Calu3 (cell line): ENCODE results near the gene BABAM1. TPM values are rescaled to one million over a fixed set of nuclear protein-coding genes. Genes with fewer than 3 reads are reported as not detected.

Source experiments
- Bru-seq: library from RNA; stranded (reverse); fragments of 400-500 nt; gene quantifications from one replicate; lab custom pipeline; 2021; lab: Mats Ljungman, UMichigan
- BruChase-seq, 2 experiments: library from RNA; stranded (reverse); fragments of 400-500 nt; gene quantifications; one replicate each; lab custom pipeline; 2021; lab: Mats Ljungman, UMichigan
- BruUV-seq: library from RNA; stranded (reverse); fragments of 400-500 nt; replicated peaks from 2 replicates; lab custom pipeline; 2021; lab: Mats Ljungman, UMichigan
- CTCF ChIA-PET: fragments of 300-600 bp; sonication (Branson Sonifier 250); formaldehyde crosslinking; loops from one replicate; lab custom pipeline; 2022; ENCODE audit warnings: antibody characterized with exemption; lab: Charles Lee
- DNase-seq: peaks from one replicate; pipeline ENCODE4 v3.0.0; 2022
- H3K27ac Mint-ChIP-seq: one replicate; pipeline ENCODE4 v1.8.0; 2022; ENCODE audit warnings: mixed read lengths; ENCODE audit not compliant: unreplicated experiment
- H3K27me3 Mint-ChIP-seq: one replicate; pipeline ENCODE4 v1.8.0; 2022; ENCODE audit warnings: mixed read lengths; ENCODE audit not compliant: unreplicated experiment
- H3K36me3 Mint-ChIP-seq: one replicate; pipeline ENCODE4 v1.8.0; 2022; ENCODE audit warnings: mild to moderate bottlenecking, moderate library complexity, mixed read lengths; ENCODE audit not compliant: insufficient read depth, unreplicated experiment
- H3K4me1 Mint-ChIP-seq: one replicate; pipeline ENCODE4 v1.8.0; 2022; ENCODE audit warnings: mild to moderate bottlenecking, low read depth, mixed read lengths; ENCODE audit not compliant: unreplicated experiment
- H3K4me3 Mint-ChIP-seq: one replicate; pipeline ENCODE4 v1.8.0; 2022; ENCODE audit warnings: mild to moderate bottlenecking, low read depth, moderate library complexity, mixed read lengths; ENCODE audit not compliant: unreplicated experiment
- H3K9me3 Mint-ChIP-seq: one replicate; pipeline ENCODE4 v1.8.0; 2022; ENCODE audit warnings: low read depth, mixed read lengths; ENCODE audit not compliant: unreplicated experiment
- CTCF ChIP-seq: fragments of 200-600 bp; IDR thresholded peaks from one replicate; pipeline ENCODE4 v1.8.0; 2022; ENCODE audit warnings: antibody characterized with exemption; ENCODE audit not compliant: unreplicated experiment
- intact Hi-C: fragments of 100-400 bp; cut with micrococcal nuclease; formaldehyde crosslinking; loops from one replicate; pipeline ENCODE4 v1.10.0; 2022; ENCODE audit not compliant: unreplicated experiment
- long read RNA-seq: library from polyadenylated mRNA; stranded (forward); transcript quantifications from one replicate; pipeline ENCODE4 v2.0.0, GENCODE V29; 2022
- total RNA-seq: library from RNA; stranded (reverse); gene quantifications from 2 replicates; pipeline ENCODE4 v1.2.3, GENCODE V29; 2022

Gene BABAM1
- total RNA-seq (72.9 and 75.2 TPM in 2 replicates), Bru-seq, nascent RNA (percentile 76 among the genes with signal in this experiment), BruChase-seq, experiment 1, labeled RNA remaining after a 6-hour chase (percentile 94 among the genes with signal in this experiment), BruChase-seq, experiment 2, labeled RNA remaining after a 2-hour chase (percentile 91 among the genes with signal in this experiment)
- long read RNA-seq, transcript BABAM1-208 (9 exons, 1,470 nt), result major isoform, 40 of 89 reads
- long read RNA-seq, transcript BABAM1-201 (9 exons, 1,472 nt), result minor isoform, 16 of 89 reads
- long read RNA-seq, partial matches to known transcripts, result 5 of 89 reads
- long read RNA-seq, other reads (novel, unspliced or antisense), result 20 of 89 reads

GRCh38 chr19:17266975-17267788, at the start of gene BABAM1:
Gene BABAM1 (plus strand): TSS chr19:17267443. CDS start chr19:17268807, 1,364 bp downstream.
- peak; percentile 94 for DNase-seq
- peak within 1 kb of the TSS; percentile 100 for H3K27ac Mint-ChIP-seq
- H3K4me3 Mint-ChIP-seq, result peak within 1 kb of the TSS; percentile 79
- no peaks in the 10 kb centered on the region for H3K9me3 Mint-ChIP-seq
- no peak for TF ChIP-seq CTCF
- no TSS peak for BruUV-seq
- peaks cover 15% of the 10 kb centered on the region for H3K4me1 Mint-ChIP-seq
- CTCF ChIA-PET, result interaction anchor here (0.5 to 0.6 kb wide), 2 partner anchors 49 to 445 kb away, joined by 3 to 6 read pairs; no protein-coding TSS in a partner anchor
- peaks cover 36% of the 10 kb centered on the region for H3K36me3 Mint-ChIP-seq
- intact Hi-C loops, result no loop called here
- no peaks in the 10 kb centered on the region for H3K27me3 Mint-ChIP-seq

- H3K27ac Mint-ChIP-seq, result no peak overlapping the region
- no peak for DNase-seq
- TF ChIP-seq CTCF, result no peak
- no TSS peak for BruUV-seq
- no peak overlapping the region for H3K4me3 Mint-ChIP-seq
- no peaks in the 10 kb centered on the region for H3K4me1 Mint-ChIP-seq
- CTCF ChIA-PET, result interaction anchor here (0.6 kb wide), 1 partner anchor 101 kb away, joined by 4 read pairs; no protein-coding TSS in a partner anchor
- H3K27me3 Mint-ChIP-seq, result no peaks in the 10 kb centered on the region
- intact Hi-C loops, result no loop called here
- peaks cover 27% of the 10 kb centered on the region for H3K36me3 Mint-ChIP-seq
- H3K9me3 Mint-ChIP-seq, result no peaks in the 10 kb centered on the region
Observed at GRCh38 chr19:17219286-17219685, 48.0 kb upstream of the BABAM1 start.

- no peaks in the 10 kb centered on the region for H3K9me3 Mint-ChIP-seq
- TF ChIP-seq CTCF, result no peak
- CTCF ChIA-PET, result interaction anchor here (0.7 kb wide), 1 partner anchor 110 kb away, joined by 5 read pairs; no protein-coding TSS in a partner anchor
- no peak overlapping the region for H3K27ac Mint-ChIP-seq
- intact Hi-C loops, result no loop called here
- H3K27me3 Mint-ChIP-seq, result no peaks in the 10 kb centered on the region
- DNase-seq, result peak; percentile 15
- H3K4me1 Mint-ChIP-seq, result no peaks in the 10 kb centered on the region
- BruUV-seq, result no TSS peak
- H3K4me3 Mint-ChIP-seq, result no peak overlapping the region
- H3K36me3 Mint-ChIP-seq, result peaks cover 22% of the 10 kb centered on the region
Observed at GRCh38 chr19:17220207-17220758, 47.0 kb upstream of the BABAM1 start.

- no TSS peak for BruUV-seq
- CTCF ChIA-PET, result no interaction called here
- peak overlapping the region; percentile 91 for H3K4me3 Mint-ChIP-seq
Observed at GRCh38 chr19:17225053-17225452, 42.2 kb upstream of the BABAM1 start.

More at GRCh38 chr19:17225053-17225452, 42.2 kb upstream of the BABAM1 start:
- Mint-ChIP-seq H3K36me3 (peaks cover 25% of the 10 kb centered on the region), H3K9me3 (no peaks in the 10 kb centered on the region), H3K27me3 (no peaks in the 10 kb centered on the region), H3K27ac (no peak overlapping the region), H3K4me1 (no peaks in the 10 kb centered on the region)
- intact Hi-C loops, result no loop called here
- DNase-seq, result no peak
- no peak for TF ChIP-seq CTCF
